Measurements from ENCODE around the gene CLPTM1. TPM values are rescaled to one million over a fixed set of nuclear protein-coding genes. Genes with fewer than 3 reads are reported as not detected.

Gene CLPTM1
- total and polyA plus RNA-seq, 10 donors, result 44.9 to 97.6 (median 78.7) TPM

DNA sequence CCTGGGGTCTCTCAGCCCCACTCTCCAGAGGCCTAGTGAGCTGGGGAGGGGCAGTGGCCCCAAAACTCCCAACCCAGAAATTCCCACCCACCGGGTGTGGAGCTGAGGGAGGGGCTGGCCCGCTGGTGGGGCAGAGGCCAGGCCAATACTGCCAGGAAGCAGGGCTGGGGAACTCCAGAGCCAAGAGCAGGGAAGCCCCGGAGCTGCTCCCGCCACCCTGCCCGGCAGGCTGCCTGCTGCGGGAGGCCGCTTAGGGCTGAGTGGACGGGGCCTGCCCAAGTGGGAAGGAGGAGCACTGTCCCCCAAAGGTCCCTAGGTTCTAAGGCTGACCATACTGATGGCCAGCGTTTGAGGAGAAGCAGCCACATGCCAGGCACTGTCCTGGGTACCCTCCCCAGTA lies 33.1 kb downstream of the CLPTM1 start:
- DNase-seq, result no peak
- TF ChIP-seq POLR2AphosphoS5 (IDR thresholded peaks at IDR 0.05), result peak in 1 of 3 donors; percentile 37
- TF ChIP-seq, protein P1, sequence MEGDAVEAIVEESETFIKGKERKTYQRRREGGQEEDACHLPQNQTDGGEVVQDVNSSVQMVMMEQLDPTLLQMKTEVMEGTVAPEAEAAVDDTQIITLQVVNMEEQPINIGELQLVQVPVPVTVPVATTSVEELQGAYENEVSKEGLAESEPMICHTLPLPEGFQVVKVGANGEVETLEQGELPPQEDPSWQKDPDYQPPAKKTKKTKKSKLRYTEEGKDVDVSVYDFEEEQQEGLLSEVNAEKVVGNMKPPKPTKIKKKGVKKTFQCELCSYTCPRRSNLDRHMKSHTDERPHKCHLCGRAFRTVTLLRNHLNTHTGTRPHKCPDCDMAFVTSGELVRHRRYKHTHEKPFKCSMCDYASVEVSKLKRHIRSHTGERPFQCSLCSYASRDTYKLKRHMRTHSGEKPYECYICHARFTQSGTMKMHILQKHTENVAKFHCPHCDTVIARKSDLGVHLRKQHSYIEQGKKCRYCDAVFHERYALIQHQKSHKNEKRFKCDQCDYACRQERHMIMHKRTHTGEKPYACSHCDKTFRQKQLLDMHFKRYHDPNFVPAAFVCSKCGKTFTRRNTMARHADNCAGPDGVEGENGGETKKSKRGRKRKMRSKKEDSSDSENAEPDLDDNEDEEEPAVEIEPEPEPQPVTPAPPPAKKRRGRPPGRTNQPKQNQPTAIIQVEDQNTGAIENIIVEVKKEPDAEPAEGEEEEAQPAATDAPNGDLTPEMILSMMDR (IDR thresholded peaks at IDR 0.05 in 8 of 11, conservative IDR thresholded peaks at IDR 0.05 in 3 of 11), result no peak
- H3K9me3 ChIP-seq, result no peaks in the 10 kb centered on the region
- WGBS, 5 donors, result 53 to 90% (median 80%) methylated on average over 5 to 9 of the region's 9 CpGs
- intact Hi-C loops (cut with DNase I; ENCODE audit: low total_unique reads), result no loop called here
- H3K27ac ChIP-seq, result peak overlapping the region in 4 of 8 donors; percentile 4 to 53 (median 32)
- peaks cover 0 to 28% (median 10%) of the 10 kb centered on the region in 6 donors for H3K4me1 ChIP-seq
- peaks cover 4 to 100% (median 90%) of the 10 kb centered on the region in 6 donors for H3K36me3 ChIP-seq
- no peaks in the 10 kb centered on the region for H3K27me3 ChIP-seq (replicated peaks in 1 of 7)
- H3K4me3 ChIP-seq, result no peak overlapping the region

DNA sequence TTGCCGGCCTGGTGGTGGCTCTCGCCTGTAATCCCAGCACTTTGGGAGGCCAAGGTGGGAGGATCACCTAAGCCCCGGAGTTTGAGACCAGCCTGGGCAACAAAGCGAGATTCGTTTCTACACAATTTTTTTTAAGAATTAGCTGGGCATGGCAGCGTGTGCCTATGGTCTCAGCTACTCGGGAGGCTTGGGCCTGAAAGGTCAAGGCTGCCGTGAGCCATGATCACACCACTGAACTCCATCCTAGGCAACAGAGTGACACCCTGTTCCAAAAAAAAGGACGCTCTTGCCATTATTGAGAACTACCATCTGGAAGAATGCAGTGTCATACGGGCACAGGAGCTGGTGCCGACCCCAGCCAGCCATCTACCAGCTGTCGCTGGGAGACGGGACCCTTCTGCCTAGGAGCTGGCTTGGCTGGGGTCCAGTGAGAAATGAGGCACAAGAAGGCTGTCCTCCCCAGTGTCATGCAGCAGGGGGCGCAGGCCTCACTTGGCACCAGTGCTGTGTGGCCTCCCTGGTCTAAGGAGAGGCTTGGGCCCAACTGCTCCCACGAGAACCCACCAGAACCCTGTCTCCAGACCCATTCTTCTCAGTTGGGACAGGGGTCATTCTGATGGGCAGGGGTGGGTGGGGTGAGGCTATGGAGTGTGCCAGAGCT lies 33.8 kb downstream of the CLPTM1 start:
- Histone ChIP-seq H3K27ac (peak overlapping the region in 5 of 8 donors; percentile 4 to 53 (median 32)), H3K36me3 (peaks cover 4 to 100% (median 86%) of the 10 kb centered on the region in 6 donors), H3K27me3 (replicated peaks in 1 of 7) (no peaks in the 10 kb centered on the region), H3K9me3 (no peaks in the 10 kb centered on the region), H3K4me3 (no peak overlapping the region), H3K4me1 (peaks cover 0 to 28% (median 10%) of the 10 kb centered on the region in 6 donors)
- WGBS, 5 donors, result 82 to 86% (median 83%) methylated on average over 14 to 15 of the region's 15 CpGs
- TF ChIP-seq, protein P1 (IDR thresholded peaks at IDR 0.05 in 8 of 11, conservative IDR thresholded peaks at IDR 0.05 in 3 of 11), result peak; percentile 33 to 83 (median 66)
- no peak for TF ChIP-seq POLR2A (IDR thresholded peaks at IDR 0.05)
- TF ChIP-seq POLR2AphosphoS5 (IDR thresholded peaks at IDR 0.05), result peak in 2 of 3 donors; percentile 58 to 61
- intact Hi-C loops (cut with DNase I; ENCODE audit: low total_unique reads), result no loop called here
- DNase-seq, result peak; percentile 89

DNA sequence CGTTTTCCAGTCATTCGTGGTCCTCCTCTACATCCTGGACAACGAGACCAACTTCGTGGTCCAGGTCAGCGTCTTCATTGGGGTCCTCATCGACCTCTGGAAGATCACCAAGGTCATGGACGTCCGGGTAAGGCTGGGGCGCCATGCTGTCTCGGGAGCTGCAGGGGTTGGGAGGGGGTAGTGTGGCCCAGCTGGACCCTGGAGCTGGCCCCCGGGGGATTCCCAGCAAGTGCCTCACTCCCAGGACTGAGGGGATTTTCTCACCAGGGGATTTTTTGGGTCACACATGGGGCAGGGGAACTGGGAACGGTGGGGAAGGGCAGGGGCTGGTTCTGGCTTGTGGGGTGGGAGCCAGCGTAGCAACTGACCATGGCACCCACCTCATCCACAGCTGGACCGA lies 35.3 kb downstream of the CLPTM1 start:
- H3K4me1 ChIP-seq, result peaks cover 0 to 28% (median 10%) of the 10 kb centered on the region in 6 donors
- intact Hi-C loops (cut with DNase I; ENCODE audit: low total_unique reads), result no loop called here
- H3K27ac ChIP-seq, result peak overlapping the region in 1 of 8 donors; percentile 15
- WGBS, 5 donors, result 74 to 92% (median 87%) methylated on average over 13 to 14 of the region's 14 CpGs
- H3K9me3 ChIP-seq, result no peaks in the 10 kb centered on the region
- DNase-seq, result no peak
- no peaks in the 10 kb centered on the region for H3K27me3 ChIP-seq (replicated peaks in 1 of 7)
- H3K36me3 ChIP-seq, result peaks cover 4 to 90% (median 76%) of the 10 kb centered on the region in 6 donors
- TF ChIP-seq POLR2AphosphoS5 (IDR thresholded peaks at IDR 0.05), result no peak
- no peak for TF ChIP-seq POLR2A (IDR thresholded peaks at IDR 0.05)
- TF ChIP-seq, protein P1 (IDR thresholded peaks at IDR 0.05 in 8 of 11, conservative IDR thresholded peaks at IDR 0.05 in 3 of 11), result no peak
- no peak overlapping the region for H3K4me3 ChIP-seq

DNA sequence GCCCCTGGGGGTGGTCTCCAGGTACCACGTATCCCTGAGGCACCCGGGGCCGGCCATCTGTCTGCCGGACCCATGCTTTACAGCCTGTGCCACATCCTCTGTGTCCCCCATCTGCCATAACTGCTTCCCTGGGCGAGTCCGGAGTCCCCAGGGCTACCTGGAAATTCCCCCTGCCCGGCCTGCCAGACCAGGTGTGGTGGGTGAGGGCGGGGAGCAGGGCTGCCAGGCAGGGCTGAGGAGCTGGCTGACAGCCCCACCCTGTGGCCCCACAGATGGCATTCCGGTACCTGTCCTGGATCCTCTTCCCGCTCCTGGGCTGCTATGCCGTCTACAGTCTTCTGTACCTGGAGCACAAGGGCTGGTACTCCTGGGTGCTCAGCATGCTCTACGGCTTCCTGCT lies 35.8 kb downstream of the CLPTM1 start:
- peak overlapping the region in 1 of 8 donors; percentile 15 for H3K27ac ChIP-seq
- 87 to 92% (median 88%) methylated on average over 6 to 12 of the region's 12 CpGs for WGBS, 5 donors
- no peak overlapping the region for H3K4me3 ChIP-seq
- no peaks in the 10 kb centered on the region for H3K9me3 ChIP-seq
- no peak for DNase-seq
- no peaks in the 10 kb centered on the region for H3K27me3 ChIP-seq (replicated peaks in 1 of 7)
- TF ChIP-seq POLR2A (IDR thresholded peaks at IDR 0.05) (no peak), POLR2AphosphoS5 (IDR thresholded peaks at IDR 0.05) (peak in 1 of 3 donors; percentile 24)
- TF ChIP-seq, protein P1 (IDR thresholded peaks at IDR 0.05 in 8 of 11, conservative IDR thresholded peaks at IDR 0.05 in 3 of 11), result no peak
- intact Hi-C loops (cut with DNase I; ENCODE audit: low total_unique reads), result no loop called here
- H3K36me3 ChIP-seq, result peaks cover 4 to 85% (median 71%) of the 10 kb centered on the region in 6 donors
- peaks cover 0 to 28% (median 10%) of the 10 kb centered on the region in 6 donors for H3K4me1 ChIP-seq

Data from spleen (tissue), 11 donors.